ENCODE results near the gene APLP1.

APLP1 gene

GRCh38 chr19:35871611-35872010, 3.2 kb downstream of the APLP1 start:
- Histone ChIP-seq H3K4me1 (ENCODE audit: control insufficient read depth in 1 of 2, insufficient read depth in 1 of 2, low read depth in 1 of 2, low read length in 1 of 2) (peaks cover 18 to 19% of the 10 kb centered on the region in 2 experiments), H3K36me3 (no peaks in the 10 kb centered on the region), H3K9me3 (no peaks in the 10 kb centered on the region), H3K27me3 (peaks cover 81% of the 10 kb centered on the region), H3K27ac (no peak overlapping the region), H3K4me3 (ENCODE audit: low read depth in 1 of 2, low read length in 1 of 2) (no peak overlapping the region)
- TF ChIP-seq CTCF (IDR thresholded peaks at IDR 0.05): no peak

- H3K4me3 ChIP-seq (ENCODE audit: low read depth in 1 of 2, low read length in 1 of 2): no peak overlapping the region
- TF ChIP-seq CTCF (IDR thresholded peaks at IDR 0.05): no peak
- peaks cover 81% of the 10 kb centered on the region for H3K27me3 ChIP-seq
Measured at GRCh38 chr19:35872180-35872579, 3.8 kb downstream of the APLP1 start.

GRCh38 chr19:35874392-35874930, 6.1 kb downstream of the APLP1 start:
- Histone ChIP-seq H3K4me3 (ENCODE audit: low read depth in 1 of 2, low read length in 1 of 2) (no peak overlapping the region), H3K4me1 (ENCODE audit: control insufficient read depth in 1 of 2, insufficient read depth in 1 of 2, low read depth in 1 of 2, low read length in 1 of 2) (peaks cover 9% of the 10 kb centered on the region in 2 experiments), H3K27me3 (peaks cover 80% of the 10 kb centered on the region), H3K27ac (no peak overlapping the region), H3K9me3 (no peaks in the 10 kb centered on the region), H3K36me3 (no peaks in the 10 kb centered on the region)
- no peak for TF ChIP-seq CTCF (IDR thresholded peaks at IDR 0.05)

More at GRCh38 chr19:35872180-35872579, 3.8 kb downstream of the APLP1 start:
- no peaks in the 10 kb centered on the region for H3K9me3 ChIP-seq
- no peaks in the 10 kb centered on the region for H3K36me3 ChIP-seq
- peaks cover 18 to 19% of the 10 kb centered on the region in 2 experiments for H3K4me1 ChIP-seq (ENCODE audit: control insufficient read depth in 1 of 2, insufficient read depth in 1 of 2, low read depth in 1 of 2, low read length in 1 of 2)
- H3K27ac ChIP-seq: no peak overlapping the region

GRCh38 chr19:35879068-35879467, 10.7 kb downstream of the APLP1 start:
- no peaks in the 10 kb centered on the region for H3K9me3 ChIP-seq
- TF ChIP-seq CTCF (IDR thresholded peaks at IDR 0.05): no peak
- H3K36me3 ChIP-seq: no peaks in the 10 kb centered on the region
- no peak overlapping the region for H3K4me3 ChIP-seq (ENCODE audit: low read depth in 1 of 2, low read length in 1 of 2)
- no peak overlapping the region for H3K27ac ChIP-seq
- H3K27me3 ChIP-seq: peaks cover 58% of the 10 kb centered on the region
- peaks cover 5% of the 10 kb centered on the region in 2 experiments for H3K4me1 ChIP-seq (ENCODE audit: control insufficient read depth in 1 of 2, insufficient read depth in 1 of 2, low read depth in 1 of 2, low read length in 1 of 2)

- Histone ChIP-seq H3K4me3 (ENCODE audit: low read depth in 1 of 2, low read length in 1 of 2) (no peak overlapping the region), H3K4me1 (ENCODE audit: control insufficient read depth in 1 of 2, insufficient read depth in 1 of 2, low read depth in 1 of 2, low read length in 1 of 2) (peaks cover 5% of the 10 kb centered on the region in 2 experiments), H3K9me3 (no peaks in the 10 kb centered on the region), H3K27me3 (peaks cover 51% of the 10 kb centered on the region), H3K36me3 (no peaks in the 10 kb centered on the region), H3K27ac (no peak overlapping the region)
- TF ChIP-seq CTCF (IDR thresholded peaks at IDR 0.05): no peak
Measured at GRCh38 chr19:35879770-35880317, 11.5 kb downstream of the APLP1 start.
